ENCODE results near the gene TRIM52. TPM values are rescaled to one million over a fixed set of nuclear protein-coding genes. Genes with fewer than 3 reads are reported as not detected.
A peak's percentile ranks its signal among the peaks of the same experiment; 100 is the strongest.

The TRIM52 gene
- total and polyA plus RNA-seq, 4 donors, result 3.0 to 19.3 (median 15.3) TPM

DNA sequence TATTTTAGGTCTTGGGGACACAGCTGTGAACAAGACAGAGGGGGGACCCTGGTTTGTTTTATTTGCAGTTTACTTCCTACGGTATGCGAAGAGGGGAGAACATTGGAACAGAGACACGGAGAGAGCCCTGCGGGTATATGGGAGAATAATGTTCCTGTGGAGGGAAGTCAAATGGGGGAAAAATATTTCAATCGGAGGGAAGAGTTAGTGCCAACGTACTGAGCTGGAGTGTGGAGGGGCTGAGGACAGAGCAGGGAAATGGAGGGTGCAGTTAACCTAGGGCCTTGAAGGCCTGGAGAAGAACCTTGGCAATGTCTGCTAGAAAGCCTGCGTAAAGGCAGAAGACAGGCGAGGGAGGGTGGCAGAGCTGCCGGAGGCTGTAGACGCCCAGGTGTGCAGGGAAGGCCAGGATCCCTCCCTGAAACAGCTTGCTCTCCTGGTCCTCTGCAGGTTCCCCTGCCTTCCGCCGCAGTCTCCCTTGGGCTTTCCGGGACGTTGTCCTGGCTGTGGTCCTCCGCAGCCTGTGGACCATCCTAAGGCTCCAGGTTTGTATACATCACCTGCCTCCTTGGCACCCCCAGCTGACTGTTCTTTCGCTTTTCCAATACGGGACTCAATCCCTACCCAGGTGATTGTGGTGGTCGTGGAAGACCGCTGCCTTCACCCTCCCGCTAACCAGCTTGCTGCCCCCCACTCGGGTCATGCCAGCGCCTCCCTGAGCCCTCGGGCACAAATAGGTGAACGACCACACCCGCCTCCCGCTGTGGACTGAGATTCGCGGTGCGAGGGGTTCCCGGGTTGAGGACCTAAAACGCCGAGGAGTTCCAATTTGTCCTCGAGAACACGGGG is 15.3 kb downstream of the TRIM52 start:
- WGBS, 2 donors, result 24 to 27% methylated on average over 32 to 34 of the region's 34 CpGs
- H3K4me3 ChIP-seq (ENCODE audit: low read length in 2 of 2), result peak overlapping the region; percentile 22 to 73
- intact Hi-C loops (cut with DNase I), result loop anchor here in 1 of 2 donors (10.0 kb wide), 1 partner anchor 441 kb away; the partner anchor contains the start of gene MGAT1

DNA sequence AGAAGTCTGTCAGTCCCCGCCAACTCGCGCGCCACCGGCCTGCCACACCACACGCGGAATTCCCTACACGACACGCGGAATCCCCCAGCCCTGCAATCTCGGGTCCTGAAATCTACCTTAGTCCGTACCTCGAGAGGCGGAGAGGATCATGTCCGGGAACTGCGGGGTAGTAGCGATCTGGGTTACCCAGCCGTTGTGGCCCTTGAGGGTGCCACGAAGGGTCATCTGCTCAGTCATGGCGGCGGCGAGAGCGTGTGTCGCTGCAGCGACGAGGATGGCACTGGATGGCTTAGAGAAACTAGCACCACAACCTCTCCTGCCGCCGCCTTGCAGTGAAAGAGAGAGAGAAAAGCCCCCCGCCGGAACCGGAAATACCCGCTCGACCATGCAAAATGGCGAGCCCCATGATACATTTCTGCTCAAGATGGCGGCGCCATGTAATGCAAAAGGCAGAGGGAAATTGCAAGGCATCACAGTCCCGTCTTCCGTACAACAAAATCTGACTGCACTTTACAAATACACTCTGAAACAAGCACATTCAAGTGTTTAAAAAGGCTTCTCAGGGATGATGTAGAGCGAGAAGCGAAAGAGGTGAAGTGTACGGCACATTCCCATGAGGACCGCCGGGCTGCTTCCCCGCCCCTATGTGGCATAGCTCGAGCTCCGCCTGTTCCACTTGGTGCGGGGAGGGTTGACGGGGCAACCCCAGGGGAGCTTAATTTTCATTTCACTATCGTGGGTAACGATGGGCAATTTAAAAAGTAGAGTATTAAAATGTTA is 17.2 kb downstream of the TRIM52 start, which contains the start of gene RACK1:
Gene RACK1 (minus strand): TSS at position 343 of the 780 bp plus-strand sequence. CDS start 106 bp downstream, at position 237.
- Histone ChIP-seq H3K4me1 (ENCODE audit: control insufficient read depth in 1 of 2, insufficient read depth in 2 of 2, low read length in 2 of 2) (no peaks in the 10 kb centered on the region), H3K36me3 (ENCODE audit: control insufficient read depth in 1 of 2, insufficient read depth in 2 of 2, low read length in 1 of 2) (peaks cover 0 to 11% of the 10 kb centered on the region in 2 donors), H3K27me3 (ENCODE audit: control insufficient read depth in 1 of 2, insufficient read depth in 2 of 2, low read length in 1 of 2) (no peaks in the 10 kb centered on the region), H3K27ac (ENCODE audit: low read depth in 1 of 2, low read length in 2 of 2) (peak within 1 kb of the TSS; percentile 7 to 78), H3K4me3 (ENCODE audit: low read length in 2 of 2) (peak within 1 kb of the TSS; percentile 57 to 76), H3K9me3 (ENCODE audit: control insufficient read depth, low read length) (no peaks in the 10 kb centered on the region)
- peak; percentile 92 to 96 for DNase-seq
- WGBS, 2 donors, result 1% methylated on average over 50 of the region's 50 CpGs
- ATAC-seq (ENCODE audit: low FRiP score), result peak; percentile 86
- intact Hi-C loops (cut with DNase I), result loop anchor here (1.0 to 10.0 kb wide), 2 partner anchors 20 to 439 kb away; partner anchors contain the start of genes MGAT1 (in 1 of the 2) and TRIM41 (in 1 of the 2)

More for the DNA sequence above, 15.3 kb downstream of the TRIM52 start:
- Histone ChIP-seq H3K36me3 (ENCODE audit: control insufficient read depth in 1 of 2, insufficient read depth in 2 of 2, low read length in 1 of 2) (peaks cover 0 to 4% of the 10 kb centered on the region in 2 donors), H3K27me3 (ENCODE audit: control insufficient read depth in 1 of 2, insufficient read depth in 2 of 2, low read length in 1 of 2) (no peaks in the 10 kb centered on the region), H3K9me3 (ENCODE audit: control insufficient read depth, low read length) (no peaks in the 10 kb centered on the region), H3K4me1 (ENCODE audit: control insufficient read depth in 1 of 2, insufficient read depth in 2 of 2, low read length in 2 of 2) (peaks cover 0 to 2% of the 10 kb centered on the region in 2 donors), H3K27ac (ENCODE audit: low read depth in 1 of 2, low read length in 2 of 2) (peak overlapping the region; percentile 5 to 98)
- DNase-seq (peak in 1 of 2 donors; percentile 62), ATAC-seq (ENCODE audit: low FRiP score) (no peak)

DNA sequence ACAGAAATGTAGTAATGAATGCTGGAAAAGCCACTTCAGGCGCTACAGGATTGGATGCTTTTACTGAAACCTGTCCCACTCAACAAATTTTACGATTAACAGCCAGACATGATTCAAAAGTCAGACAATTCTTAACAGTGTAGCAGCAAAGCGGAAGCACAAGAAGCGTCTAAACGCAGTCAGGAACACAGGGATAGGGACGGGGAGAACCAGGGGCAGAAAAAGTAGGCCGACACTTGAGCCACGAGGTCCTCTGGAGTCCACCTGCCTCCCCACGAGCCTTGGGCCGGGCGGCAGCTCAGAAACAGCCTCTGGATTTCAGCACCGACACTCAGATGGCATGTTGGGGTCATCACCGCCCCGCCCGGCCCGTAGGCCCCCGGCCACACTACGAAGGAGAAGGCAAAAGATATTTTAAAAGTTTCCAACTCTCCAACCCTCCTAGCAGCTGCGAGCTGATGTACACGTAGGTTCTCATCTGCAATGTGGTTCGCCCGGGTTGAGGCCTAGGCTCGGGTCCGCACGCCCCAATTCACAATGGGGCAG is 17.9 kb downstream of the TRIM52 start:
- H3K4me3 ChIP-seq (ENCODE audit: low read length in 2 of 2), result peak overlapping the region; percentile 57 to 76
- H3K36me3 ChIP-seq (ENCODE audit: control insufficient read depth in 1 of 2, insufficient read depth in 2 of 2, low read length in 1 of 2), result peaks cover 0 to 11% of the 10 kb centered on the region in 2 donors
- 1% methylated on average over 20 to 25 of the region's 25 CpGs for WGBS, 2 donors
- peak; percentile 42 for ATAC-seq (ENCODE audit: low FRiP score)
- peak in 1 of 2 donors; percentile 81 for DNase-seq
- H3K9me3 ChIP-seq (ENCODE audit: control insufficient read depth, low read length), result no peaks in the 10 kb centered on the region
- H3K27me3 ChIP-seq (ENCODE audit: control insufficient read depth in 1 of 2, insufficient read depth in 2 of 2, low read length in 1 of 2), result no peaks in the 10 kb centered on the region
- no peaks in the 10 kb centered on the region for H3K4me1 ChIP-seq (ENCODE audit: control insufficient read depth in 1 of 2, insufficient read depth in 2 of 2, low read length in 2 of 2)
- intact Hi-C loops (cut with DNase I), result loop anchor here in 1 of 2 donors (10.0 kb wide), 1 partner anchor 438 kb away; the partner anchor contains the start of gene MGAT1
- peak overlapping the region; percentile 7 to 44 for H3K27ac ChIP-seq (ENCODE audit: low read depth in 1 of 2, low read length in 2 of 2)

DNA sequence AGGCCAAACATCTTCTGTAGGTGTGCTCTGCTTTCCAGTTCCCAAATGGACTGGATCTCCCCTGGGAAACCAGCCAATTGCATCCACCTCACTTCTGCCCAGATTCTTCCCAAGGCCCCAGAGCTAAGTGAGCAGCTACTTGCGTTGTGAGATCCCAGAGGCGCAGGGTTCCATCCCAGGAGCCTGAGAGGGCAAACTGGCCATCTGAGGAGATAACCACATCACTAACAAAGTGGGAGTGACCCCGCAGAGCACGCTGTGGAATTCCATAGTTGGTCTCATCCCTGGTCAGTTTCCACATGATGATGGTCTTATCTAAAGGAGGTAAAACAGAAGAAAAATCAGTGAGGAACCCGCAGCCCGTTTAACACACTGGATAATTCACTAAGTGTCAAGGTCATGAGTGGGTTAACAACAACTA is 18.9 kb downstream of the TRIM52 start:
- WGBS, 2 donors, result 43 to 48% methylated on average over 6 of the region's 6 CpGs
- no peaks in the 10 kb centered on the region for H3K27me3 ChIP-seq (ENCODE audit: control insufficient read depth in 1 of 2, insufficient read depth in 2 of 2, low read length in 1 of 2)
- peaks cover 5 to 21% of the 10 kb centered on the region in 2 donors for H3K36me3 ChIP-seq (ENCODE audit: control insufficient read depth in 1 of 2, insufficient read depth in 2 of 2, low read length in 1 of 2)
- ATAC-seq (ENCODE audit: low FRiP score) (no peak), DNase-seq (peak in 1 of 2 donors; percentile 40)
- intact Hi-C loops (cut with DNase I), result loop anchor here in 1 of 2 donors (10.0 kb wide), 1 partner anchor 437 kb away; the partner anchor contains the start of gene MGAT1
- H3K4me1 ChIP-seq (ENCODE audit: control insufficient read depth in 1 of 2, insufficient read depth in 2 of 2, low read length in 2 of 2), result no peaks in the 10 kb centered on the region
- no peaks in the 10 kb centered on the region for H3K9me3 ChIP-seq (ENCODE audit: control insufficient read depth, low read length)
- H3K4me3 ChIP-seq (ENCODE audit: low read length in 2 of 2), result no peak overlapping the region
- no peak overlapping the region for H3K27ac ChIP-seq (ENCODE audit: low read depth in 1 of 2, low read length in 2 of 2)

DNA sequence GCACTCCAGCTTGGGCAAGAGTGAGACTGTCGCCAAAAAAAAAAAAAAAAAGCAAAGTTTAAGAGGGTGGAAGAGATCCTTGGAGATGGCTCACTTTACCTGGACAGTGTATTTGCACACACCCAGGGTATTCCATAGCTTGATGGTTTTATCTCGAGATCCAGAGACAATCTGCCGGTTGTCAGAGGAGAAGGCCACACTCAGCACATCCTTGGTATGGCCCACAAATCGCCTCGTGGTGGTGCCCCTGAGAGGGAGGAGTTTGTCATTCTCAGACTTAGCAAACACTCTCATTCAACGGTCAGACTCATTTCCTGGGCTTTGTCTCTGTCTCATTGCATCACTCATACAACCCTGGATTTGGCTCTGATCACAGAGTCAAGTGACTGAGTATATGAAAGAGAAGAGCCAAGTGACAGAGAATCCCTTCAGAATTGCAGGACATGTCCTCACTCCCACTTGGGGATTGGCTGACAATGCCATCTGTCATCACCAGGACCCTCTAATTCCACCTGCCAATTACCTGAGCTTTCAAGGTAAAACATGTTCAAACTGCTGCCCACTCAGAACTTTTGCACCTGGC is 19.5 kb downstream of the TRIM52 start:
- no peaks in the 10 kb centered on the region for H3K4me1 ChIP-seq (ENCODE audit: control insufficient read depth in 1 of 2, insufficient read depth in 2 of 2, low read length in 2 of 2)
- peaks cover 6 to 25% of the 10 kb centered on the region in 2 donors for H3K36me3 ChIP-seq (ENCODE audit: control insufficient read depth in 1 of 2, insufficient read depth in 2 of 2, low read length in 1 of 2)
- intact Hi-C loops (cut with DNase I), result loop anchor here in 1 of 2 donors (10.0 kb wide), 1 partner anchor 437 kb away; the partner anchor contains the start of gene MGAT1
- ATAC-seq (ENCODE audit: low FRiP score) (no peak), DNase-seq (peak in 1 of 2 donors; percentile 57)
- WGBS, 2 donors, result 43 to 51% methylated on average over 5 to 6 of the region's 6 CpGs
- no peak overlapping the region for H3K4me3 ChIP-seq (ENCODE audit: low read length in 2 of 2)
- no peak overlapping the region for H3K27ac ChIP-seq (ENCODE audit: low read depth in 1 of 2, low read length in 2 of 2)
- no peaks in the 10 kb centered on the region for H3K27me3 ChIP-seq (ENCODE audit: control insufficient read depth in 1 of 2, insufficient read depth in 2 of 2, low read length in 1 of 2)
- no peaks in the 10 kb centered on the region for H3K9me3 ChIP-seq (ENCODE audit: control insufficient read depth, low read length)

DNA sequence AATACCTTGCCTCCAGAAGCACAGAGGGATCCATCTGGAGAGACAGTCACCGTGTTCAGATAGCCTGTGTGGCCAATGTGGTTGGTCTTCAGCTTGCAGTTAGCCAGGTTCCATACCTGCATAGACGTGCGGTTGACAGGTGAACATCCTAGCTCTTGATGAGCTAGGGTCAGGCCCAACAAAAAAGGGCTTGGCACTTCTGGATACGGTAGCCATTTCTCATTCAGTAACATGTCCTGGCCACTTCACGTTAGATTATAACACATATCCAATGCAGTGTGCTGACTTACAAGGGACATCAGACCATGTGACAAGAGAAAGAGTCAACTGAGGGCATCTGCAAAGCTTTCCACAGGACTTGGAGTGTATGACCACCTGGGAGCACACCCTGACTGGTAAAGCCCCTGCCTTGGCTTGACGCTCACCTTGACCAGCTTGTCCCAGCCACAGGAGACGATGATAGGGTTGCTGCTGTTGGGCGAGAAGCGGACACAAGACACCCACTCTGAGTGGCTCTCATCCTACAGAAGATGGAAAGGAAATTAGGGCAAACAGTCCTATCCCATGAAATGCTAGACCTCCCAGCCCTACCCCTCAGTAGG is 21.8 kb downstream of the TRIM52 start:
- H3K27me3 ChIP-seq (ENCODE audit: control insufficient read depth in 1 of 2, insufficient read depth in 2 of 2, low read length in 1 of 2), result no peaks in the 10 kb centered on the region
- DNase-seq, result peak in 1 of 2 donors; percentile 39
- intact Hi-C loops (cut with DNase I), result no loop called here
- H3K4me1 ChIP-seq (ENCODE audit: control insufficient read depth in 1 of 2, insufficient read depth in 2 of 2, low read length in 2 of 2), result no peaks in the 10 kb centered on the region
- no peak for ATAC-seq (ENCODE audit: low FRiP score)
- H3K36me3 ChIP-seq (ENCODE audit: control insufficient read depth in 1 of 2, insufficient read depth in 2 of 2, low read length in 1 of 2), result peaks cover 6 to 26% of the 10 kb centered on the region in 2 donors
- H3K9me3 ChIP-seq (ENCODE audit: control insufficient read depth, low read length), result no peaks in the 10 kb centered on the region
- 89 to 90% methylated on average over 9 of the region's 9 CpGs for WGBS, 2 donors
- H3K4me3 ChIP-seq (ENCODE audit: low read length in 2 of 2), result no peak overlapping the region
- H3K27ac ChIP-seq (ENCODE audit: low read depth in 1 of 2, low read length in 2 of 2), result no peak overlapping the region

DNA sequence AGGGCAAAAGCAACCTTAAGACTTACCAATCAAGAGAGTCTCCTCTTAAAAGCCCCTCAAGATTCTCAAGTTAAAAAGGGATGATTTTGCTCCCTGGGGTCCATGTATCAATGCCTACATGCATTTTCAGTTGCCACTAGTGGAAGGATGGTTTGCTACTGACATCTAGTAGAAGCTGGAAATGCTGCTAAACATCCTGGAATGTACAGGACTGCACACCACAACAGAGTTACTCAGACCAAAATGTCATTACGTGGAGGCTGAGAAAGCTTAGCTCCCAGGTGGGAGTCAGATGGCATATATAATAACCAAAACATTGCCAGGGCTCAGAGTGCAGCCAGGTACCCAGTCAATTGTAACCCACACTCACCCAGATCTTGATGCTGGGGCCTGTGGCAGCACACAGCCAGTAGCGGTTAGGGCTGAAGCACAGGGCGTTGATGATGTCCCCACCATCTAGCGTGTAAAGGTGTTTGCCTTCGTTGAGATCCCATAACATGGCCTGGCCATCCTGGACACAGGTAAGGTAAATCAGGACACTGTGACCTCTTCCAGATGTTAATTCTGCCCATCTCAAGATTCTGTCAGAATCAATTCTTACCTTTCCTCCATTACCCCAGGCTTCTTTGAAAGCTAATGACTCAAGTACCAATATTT is 23.1 kb downstream of the TRIM52 start:
- no peak for ATAC-seq (ENCODE audit: low FRiP score)
- Histone ChIP-seq H3K9me3 (ENCODE audit: control insufficient read depth, low read length) (no peaks in the 10 kb centered on the region), H3K27me3 (ENCODE audit: control insufficient read depth in 1 of 2, insufficient read depth in 2 of 2, low read length in 1 of 2) (no peaks in the 10 kb centered on the region), H3K4me3 (ENCODE audit: low read length in 2 of 2) (no peak overlapping the region), H3K4me1 (ENCODE audit: control insufficient read depth in 1 of 2, insufficient read depth in 2 of 2, low read length in 2 of 2) (no peaks in the 10 kb centered on the region), H3K27ac (ENCODE audit: low read depth in 1 of 2, low read length in 2 of 2) (no peak overlapping the region), H3K36me3 (ENCODE audit: control insufficient read depth in 1 of 2, insufficient read depth in 2 of 2, low read length in 1 of 2) (peaks cover 6 to 26% of the 10 kb centered on the region in 2 donors)
- WGBS, 2 donors, result 85 to 88% methylated on average over 5 of the region's 5 CpGs
- intact Hi-C loops (cut with DNase I), result no loop called here
- no peak for DNase-seq
